NCI-H526 treated with DMSO at 0.1 percent for 48 hours (cell line): Measurements from ENCODE around the gene SNCAIP.
"Not testable (repeated sequence)": the region's sequence is repeated elsewhere in the genome, so short reads cannot be mapped to it uniquely, and the experiment has no call there.

Experiments used
- DNase-seq: peaks from one replicate; lab custom pipeline; 2025; lab: John Stamatoyannopoulos, UW

The SNCAIP gene

DNA sequence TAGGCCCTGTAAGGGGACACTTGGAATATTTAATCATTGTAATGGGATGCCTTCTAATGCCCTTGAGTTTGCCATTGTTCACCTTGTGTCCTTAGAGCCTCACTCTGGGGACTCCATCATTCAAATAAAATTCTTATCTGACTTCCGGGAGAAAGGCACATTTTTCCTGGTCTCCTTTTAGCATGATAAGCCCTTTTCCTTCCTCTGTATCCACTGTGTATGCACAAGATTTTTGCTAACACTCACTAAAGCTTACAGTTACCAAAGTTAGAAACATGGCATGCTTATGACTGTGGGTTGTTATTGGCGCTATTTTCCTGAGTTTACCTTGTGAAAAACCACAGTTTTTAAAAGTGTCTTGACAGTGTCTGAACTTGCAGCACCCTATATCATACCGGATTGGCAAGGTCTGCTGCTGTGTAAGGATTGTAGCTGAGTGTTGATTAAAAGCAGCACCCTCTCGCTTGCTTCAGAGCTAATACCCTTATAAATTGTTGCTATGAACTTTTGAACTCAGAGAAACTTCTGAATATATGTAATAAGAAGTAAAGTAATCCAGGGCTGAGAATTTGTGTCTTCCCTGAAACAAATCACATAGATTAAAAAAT, 46.4 kb downstream of the SNCAIP start:
- DNase-seq: no peak

DNA sequence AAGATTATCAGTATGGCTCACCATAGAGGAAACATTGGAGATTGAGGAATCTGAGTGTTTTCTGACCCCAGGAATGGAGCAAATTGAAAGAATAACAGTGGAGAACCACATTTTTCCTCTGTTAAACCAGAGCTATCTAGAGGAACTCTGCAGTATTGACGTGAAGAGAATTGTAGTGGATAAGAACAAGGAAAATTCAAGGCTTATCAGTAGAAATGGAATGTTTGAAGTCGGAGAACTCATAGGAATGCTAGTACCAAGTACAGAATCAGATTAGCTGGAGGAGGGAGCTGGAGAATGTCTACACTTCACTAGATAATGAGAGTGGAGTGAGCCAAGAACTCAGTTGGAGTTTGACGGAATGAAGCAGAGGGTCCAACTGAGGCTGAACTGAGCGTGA, 50.3 kb downstream of the SNCAIP start:
- DNase-seq: no peak

DNA sequence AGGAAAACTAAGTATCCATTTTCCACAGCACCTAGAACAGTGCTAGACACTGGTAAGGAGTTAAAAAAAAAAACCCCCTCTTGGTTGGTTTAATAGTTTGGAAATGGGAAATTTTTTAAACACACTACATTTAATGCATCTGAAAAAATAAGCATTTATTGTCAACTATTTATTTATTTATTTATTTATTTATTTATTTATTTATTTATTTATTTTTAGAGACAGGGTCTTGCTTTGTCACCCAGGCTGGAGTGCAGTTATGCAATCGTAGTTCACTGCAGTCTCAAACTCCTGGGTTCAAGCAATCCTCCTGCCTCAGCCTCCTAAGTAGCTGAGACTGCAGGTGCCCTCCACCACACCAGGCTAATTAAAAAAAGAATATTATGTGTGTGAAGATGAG, 51.6 kb downstream of the SNCAIP start:
- no peak for DNase-seq

DNA sequence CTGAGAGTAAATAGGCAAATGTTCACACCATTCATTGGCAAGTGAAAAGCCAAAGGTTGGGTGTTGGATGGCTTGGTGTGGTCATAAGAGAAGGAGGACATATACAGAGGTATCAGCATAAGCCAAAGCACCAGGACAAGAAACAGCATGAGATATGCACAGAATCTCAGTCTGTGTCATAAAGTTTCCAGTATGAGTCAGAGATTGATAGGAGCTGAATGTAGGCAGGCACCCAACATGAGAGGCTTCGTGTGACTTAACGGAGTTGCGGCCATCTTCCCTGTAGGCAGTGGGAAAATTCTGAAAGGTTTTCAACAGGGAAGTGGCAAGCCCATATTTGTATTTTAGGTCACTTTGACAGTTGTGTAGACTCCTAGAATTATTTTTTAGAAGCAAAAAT, 54.5 kb downstream of the SNCAIP start:
- DNase-seq: no peak

DNA sequence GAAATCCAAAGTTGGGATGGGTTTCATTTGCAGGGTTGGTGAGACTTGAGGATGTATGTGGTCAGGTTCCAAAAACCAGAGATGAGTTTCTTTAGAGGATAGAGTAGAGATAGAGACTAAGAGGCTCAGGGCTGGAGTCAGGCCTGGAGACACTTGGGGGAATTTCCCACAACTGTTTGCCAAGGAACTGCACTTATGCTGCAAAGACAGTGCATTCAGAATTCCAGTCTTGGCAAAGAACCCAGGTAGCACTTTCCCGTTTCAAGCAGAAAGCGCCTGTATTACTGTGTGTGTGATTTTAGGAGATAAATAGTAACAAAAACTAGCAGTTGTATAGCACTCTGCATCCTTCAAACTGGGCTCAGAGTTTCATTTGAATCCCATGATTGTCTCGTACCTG, 55.4 kb downstream of the SNCAIP start:
- no peak for DNase-seq

DNA sequence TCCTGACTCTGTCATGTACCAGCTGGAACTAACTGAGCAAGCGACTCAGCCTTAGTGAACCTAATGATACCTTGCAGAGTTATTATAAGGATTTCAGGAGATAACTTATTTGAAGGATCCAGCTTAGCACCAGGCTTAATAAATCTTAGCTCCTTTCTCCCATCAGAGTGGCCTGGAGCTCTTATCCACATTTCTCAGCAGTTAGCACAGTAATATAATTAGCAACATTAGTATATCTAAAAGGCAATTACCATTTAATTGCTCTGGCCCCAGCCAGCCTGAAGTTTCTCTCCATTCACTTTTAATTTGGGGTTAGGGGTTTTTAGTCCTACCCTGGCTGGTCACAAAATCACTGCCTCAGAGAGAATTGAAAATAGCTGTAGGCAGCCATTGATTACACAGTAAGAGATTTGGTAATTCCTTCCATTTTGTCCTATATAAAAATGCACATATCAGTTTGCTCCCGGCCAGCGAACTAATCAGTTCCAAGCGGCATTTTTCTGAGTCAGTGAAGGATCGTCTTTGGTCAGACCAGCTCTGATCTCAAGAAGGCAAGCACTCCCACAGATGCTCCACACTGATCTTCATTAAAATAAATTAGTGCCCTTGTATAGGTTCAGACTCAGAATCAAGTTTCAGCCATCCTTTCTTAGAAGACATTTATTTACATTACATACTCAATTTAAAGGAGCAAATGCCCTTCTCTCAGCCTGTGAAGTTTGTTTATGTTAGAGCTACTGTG, 56.6 kb downstream of the SNCAIP start:
- DNase-seq: no peak

DNA sequence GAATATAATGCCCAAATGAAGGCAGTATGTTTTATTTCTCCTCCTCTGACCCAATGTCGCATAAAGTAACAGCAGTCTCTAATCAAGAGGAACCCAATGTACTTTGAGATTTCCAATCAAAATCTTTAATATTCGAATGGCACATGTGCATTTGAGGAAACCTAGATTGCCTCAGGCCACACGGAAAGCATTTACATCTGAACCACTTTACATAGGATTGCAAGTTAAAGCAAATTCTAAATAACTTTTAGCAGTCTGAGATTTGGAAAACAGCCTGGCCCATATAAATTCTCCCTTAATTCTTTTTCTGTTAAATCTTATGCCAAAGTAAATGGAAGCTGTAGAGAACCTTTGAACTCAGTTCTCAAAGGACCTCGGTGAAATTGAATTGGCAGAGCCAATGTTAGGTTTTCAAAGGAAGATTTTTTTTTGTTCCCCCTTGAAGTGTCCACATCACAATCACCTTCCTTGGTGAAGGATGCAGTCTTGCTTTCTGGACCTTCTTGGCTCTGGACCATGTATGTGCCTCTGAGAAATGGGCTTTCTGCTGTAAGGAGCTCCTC, 57.3 kb downstream of the SNCAIP start:
- no peak for DNase-seq

DNA sequence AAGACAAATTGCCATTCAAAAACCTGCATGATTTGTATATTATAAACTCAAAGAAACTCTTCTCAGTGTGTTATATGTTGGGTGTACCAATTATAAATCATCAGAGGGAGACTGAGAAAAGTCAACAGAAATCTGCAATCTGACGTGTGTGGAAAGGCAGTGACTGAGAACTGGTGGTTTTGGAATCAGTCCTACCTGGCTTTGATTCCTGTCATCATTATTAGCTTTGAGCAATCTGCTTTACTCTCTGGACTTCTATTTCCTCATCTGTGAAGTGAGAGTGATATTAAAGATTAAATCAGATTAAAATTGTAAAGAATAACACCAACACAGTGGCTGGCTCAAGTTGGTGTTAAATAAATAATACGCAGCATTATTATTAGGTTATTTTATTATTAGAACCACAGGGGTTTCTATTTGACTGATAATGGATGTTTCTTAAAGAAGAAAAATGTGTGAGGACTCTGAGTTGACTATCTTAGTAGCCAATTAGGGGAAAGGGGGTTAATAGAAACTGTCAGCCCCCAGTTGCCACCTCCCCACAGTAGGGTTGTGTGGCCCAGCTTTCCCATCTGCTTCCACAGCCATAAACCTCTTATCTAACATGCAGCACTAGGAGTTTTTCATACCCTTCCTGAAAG, 59.6 kb downstream of the SNCAIP start:
- no peak for DNase-seq

DNA sequence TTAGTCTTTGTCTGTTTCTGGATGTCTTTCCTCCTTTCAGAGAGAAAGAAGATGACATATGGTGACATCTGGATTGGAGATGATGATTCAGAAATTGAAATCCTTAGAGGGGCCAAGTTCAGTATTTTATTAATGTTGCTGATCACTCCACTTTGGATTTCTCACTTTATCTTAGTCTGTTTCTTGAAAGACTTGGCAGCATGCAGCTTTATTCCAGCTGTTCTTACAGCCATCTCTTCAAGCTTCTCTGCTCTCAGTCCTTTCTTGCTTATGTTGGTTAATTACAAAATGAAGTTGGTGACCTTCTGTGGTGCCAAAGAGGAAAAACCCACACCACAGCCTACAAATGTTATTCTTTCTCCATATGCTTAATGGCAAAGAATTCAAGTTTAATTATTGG, 62.1 kb downstream of the SNCAIP start:
- no peak for DNase-seq

DNA sequence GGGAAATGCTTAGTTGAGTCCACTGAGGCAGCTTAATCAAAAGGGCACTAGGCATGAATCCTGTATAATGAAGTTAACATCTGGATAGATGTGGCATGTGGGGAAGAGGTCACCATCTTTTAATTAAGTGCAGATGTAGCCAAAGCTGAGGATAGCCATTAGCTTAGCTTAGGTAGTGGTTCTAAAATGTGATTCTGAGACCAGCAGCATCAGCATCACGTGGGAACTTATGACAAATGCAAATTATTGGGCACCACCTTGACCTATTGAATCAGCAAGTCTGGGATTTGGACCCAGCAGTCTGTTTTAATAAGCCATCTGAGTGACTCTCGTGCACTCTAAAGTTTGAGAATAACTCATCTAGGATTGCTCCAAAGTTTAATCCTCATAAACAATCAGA, 63.8 kb downstream of the SNCAIP start:
- no peak for DNase-seq

DNA sequence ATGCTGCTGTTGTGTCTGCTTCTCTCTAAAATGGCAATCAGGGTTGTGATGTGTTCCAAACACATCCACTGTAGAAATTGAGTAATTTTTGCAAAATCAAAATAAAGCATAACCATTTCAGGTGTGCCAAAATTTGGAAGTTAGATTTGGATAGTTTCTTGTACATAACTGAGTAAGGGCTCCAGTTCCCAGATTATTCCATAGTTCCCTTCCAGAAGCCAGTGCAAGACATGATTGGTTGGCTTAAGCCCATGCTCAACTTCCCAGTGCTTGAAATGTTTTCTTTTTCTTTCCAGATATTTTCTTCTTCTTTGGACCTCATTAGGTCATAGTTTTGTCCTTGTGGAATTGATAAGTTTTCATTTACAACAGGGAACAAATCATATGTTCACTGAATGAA, 64.2 kb downstream of the SNCAIP start:
- DNase-seq: no peak

DNA sequence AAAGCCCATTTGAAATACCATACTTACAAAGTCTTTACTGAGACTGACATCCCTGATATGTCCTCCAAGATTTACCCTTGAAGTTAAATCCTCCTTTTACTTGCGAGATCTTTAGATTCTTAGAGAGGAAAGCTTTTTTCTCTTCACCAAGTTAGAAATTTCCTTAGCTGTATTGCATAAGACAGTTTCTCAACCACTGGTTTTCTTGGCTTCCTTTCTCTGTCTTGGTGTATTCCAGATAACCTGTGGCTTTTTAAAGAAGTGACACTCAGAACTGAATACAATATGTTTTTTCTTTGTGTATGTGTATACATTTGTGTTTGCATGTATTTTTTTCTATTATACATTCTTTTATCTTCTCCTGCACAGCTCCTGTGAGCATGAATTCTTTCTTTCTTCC, 65.0 kb downstream of the SNCAIP start:
- DNase-seq: no peak

DNA sequence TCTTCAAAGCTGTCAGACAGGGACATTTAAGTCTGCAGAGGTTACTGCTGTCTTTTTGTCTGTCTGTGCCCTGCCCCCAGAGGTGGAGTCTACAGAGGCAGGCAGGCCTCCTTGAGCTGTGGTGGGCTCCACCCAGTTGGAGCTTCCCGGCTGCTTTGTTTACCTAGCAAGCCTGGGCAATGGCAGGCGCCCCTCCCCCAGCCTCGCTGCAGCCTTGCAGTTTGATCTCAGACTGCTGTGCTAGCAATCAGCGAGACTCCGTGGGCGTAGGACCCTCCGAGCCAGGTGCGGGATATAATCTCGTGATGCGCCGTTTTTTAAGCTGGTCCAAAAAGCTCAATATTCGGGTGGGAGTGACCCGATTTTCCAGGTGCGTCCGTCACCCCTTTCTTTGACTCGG, 70.9 kb downstream of the SNCAIP start:
- DNase-seq: not testable (repeated sequence)

DNA sequence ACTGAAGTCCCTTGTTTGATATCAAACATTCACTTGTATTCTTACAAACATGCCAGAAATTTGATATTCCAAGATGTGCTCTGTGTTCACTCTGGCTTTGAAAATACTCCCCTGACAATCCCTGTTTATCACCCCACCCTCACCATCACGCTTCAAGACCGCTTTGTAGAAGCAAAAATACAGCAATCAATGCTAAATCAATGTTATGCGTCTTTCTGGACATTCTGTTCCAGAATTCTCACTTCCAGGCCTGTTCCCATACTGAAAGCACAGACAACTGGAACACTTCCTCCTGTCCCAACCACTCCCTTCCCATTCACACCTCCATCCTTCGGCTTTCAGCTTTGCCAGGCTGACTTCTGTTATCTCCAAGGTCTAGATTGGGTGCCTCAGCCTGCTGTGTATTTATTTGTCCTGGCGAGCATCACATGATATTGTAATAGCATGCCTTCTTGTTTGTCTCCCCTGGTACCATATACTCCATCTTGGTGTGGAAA, 72.8 kb downstream of the SNCAIP start:
- no peak for DNase-seq

DNA sequence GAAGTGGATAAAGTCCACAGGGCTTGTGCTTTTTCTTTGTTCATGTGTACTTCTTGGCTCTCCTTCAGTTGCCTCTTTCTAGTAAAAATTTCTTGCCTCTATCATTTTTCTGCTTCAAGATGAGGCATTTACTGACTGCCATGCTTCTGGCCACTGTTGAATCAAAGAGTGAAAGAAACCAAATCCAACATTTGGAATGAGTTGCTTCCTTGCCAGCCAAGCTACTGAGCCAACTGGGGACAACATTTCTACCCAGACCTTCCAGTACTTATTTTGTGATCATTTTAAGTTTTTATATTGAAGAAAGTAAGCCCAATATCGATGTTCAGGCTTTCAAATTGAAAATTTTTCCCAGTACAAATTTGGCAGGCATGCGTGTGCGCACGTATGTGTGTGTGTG, 73.2 kb downstream of the SNCAIP start:
- no peak for DNase-seq

DNA sequence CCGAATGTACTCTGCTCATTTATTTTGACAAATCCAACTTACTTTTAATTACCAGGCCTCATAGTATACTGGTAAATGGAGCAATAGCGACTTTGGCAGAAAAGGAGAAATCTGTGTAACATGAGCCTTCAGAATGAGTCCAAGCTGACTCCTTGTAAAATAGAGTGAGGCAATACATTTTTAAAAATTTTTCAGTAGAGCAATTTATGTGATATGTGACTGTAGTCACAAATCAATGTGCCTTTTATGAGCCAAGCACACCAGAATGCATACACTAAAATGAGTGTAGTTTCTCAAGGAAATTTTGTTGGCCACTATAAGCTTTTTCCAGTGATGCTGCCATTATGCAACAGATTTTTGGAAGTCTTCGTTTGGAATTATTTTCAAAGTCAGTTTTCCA, 73.8 kb downstream of the SNCAIP start:
- no peak for DNase-seq

DNA sequence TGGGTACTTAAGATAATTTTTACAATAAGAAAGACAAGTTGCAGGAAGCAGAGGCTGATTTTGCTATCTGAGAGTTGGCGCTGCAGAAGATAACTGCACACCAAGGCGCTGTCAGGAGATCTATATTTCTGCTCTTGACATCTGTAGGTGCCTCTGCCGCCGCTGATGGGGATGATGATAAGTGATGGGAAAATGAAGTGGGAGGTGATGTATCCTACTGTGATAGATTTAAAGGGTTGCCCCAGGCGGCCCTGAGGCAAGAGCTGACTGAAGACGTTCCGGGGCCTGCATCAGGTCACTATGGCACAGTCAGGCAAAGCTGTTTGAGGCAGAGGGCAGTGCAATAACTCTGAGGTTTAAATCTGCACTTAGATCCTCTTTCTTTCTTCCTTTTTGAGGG, 78.1 kb downstream of the SNCAIP start:
- no peak for DNase-seq

DNA sequence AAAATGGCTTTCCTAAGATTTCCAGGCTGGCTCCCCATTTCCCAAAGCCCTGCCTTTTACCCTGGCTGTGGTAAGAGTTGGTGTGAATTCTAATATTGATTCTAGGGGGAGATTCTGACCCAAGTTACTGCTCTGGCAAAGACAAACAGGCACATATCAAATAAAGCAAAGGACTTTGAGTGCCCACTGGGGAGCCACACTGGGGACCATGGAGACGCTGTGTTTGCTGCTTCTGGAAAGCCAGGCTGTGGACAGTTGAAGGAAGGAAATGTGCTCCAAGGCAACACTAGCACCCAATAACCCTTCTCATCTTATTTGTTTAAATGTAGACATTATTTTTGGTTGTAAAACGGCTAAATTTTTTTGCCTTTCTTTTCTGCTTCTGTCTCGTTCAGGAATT, 78.7 kb downstream of the SNCAIP start:
- no peak for DNase-seq

DNA sequence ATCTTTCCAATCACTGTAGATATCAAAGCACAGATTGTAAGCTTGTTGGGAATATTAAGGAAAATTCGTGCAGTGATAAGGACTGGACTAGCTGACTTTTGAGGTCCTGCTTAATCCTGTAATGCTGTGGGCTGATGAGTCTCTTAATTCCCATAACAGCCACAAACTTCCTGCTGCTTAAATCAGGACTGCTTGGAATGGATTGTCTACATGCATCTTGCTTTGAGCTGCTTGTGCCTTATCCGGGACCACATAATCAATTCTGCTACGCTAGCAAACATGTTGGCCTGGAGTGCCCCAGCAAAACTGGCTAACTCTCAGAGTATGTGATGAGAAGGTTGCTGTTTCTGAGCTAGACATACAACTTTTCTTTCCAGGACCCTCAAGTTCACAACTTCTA, 79.6 kb downstream of the SNCAIP start:
- no peak for DNase-seq

DNA sequence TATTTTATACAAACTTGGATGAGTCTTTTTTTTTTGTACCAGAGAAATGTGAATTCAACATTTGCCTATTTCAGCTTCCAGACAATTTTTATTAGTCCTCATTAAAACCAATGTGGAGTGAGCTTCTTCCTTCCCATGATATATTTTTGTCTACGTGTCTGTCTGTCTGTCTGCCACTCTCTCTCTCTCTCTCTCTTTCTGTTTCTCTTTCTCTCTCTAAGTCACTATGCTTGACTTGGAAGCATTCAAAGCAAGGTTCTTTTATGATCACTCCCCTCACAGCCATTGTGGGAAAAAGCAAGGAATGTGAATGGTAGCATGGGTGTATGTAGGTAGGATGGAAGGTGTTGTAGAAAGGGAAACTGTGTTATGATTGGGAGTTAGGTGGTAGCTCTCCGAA, 80.2 kb downstream of the SNCAIP start:
- no peak for DNase-seq

DNA sequence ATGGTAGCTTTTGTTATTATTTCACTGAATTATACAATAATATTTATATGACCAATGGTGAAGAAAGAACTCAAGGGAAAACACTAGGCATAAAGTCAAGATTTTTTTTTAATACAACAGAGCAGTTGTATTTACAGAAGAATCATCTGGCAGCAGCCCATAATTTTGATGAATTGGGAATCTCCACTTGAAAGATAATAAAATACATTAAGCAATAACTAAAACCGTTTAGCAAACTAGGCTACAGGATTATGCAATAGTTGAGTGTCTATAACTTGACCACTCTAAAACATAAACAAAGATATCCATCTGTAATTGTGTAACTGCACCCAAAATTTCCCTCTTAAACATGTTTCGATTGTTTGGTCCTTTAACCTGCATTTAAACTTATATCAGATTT, 80.8 kb downstream of the SNCAIP start:
- DNase-seq: no peak

DNA sequence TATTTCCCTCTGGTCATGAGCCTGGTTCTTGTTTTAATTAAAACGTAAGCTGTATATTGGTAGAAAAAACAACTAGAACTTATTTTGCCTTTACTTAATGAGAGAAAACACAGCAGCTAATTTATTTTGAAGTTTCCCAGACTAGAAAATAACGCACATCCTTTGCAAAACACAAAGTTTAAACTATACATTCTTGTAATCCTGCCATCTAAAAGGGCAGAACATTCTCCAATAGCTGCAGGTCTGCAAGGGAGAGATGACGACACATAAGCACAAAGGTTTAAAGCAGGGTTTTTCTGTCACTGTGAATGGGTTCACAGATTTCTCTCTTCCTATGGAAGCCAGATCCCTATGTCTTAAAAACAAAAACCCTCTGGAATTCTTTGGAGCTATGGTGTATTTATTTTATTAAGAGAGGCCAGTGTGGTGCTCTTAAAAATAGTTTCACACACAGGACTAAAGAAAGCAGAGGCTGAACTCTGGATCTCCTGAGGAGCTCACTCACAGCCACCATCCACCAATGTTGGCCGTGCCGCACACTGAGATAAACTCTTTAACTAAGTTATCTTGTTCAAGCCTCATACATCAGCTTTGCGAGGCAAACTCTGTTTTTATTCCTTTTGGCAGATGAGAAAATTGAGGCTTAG, 82.4 kb downstream of the SNCAIP start:
- no peak for DNase-seq

DNA sequence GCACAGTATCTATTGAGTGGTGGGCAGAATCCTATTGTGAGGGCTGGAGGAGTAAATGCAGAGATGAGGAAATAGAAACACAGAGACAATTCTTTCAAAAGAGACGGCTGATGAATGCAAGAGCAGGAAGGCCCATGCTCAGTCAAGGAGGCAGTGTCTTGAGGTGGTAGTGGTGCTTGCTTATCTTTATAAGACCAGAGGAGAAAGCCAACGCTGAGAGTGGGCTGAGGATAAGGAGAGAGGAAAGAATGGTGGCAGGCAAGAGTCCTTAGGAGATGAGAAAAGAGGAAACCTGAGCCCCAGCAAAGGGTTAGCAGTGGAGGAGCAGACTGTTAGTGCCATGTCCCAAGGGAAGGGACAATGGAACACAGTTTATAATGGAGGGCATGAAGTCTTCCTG, 86.0 kb downstream of the SNCAIP start:
- no peak for DNase-seq
